ENCODE results near the gene ATP8B3. TPM values are rescaled to one million over a fixed set of nuclear protein-coding genes. Genes with fewer than 3 reads are reported as not detected.

Gene ATP8B3
- total RNA-seq, 1 donor from 2014 or later: 0.64 TPM

- intact Hi-C loops (cut with DNase I): no loop called here
- no peaks in the 10 kb centered on the region for H3K9me3 ChIP-seq
- no peaks in the 10 kb centered on the region for H3K36me3 ChIP-seq
- ATAC-seq (no peak), DNase-seq (no peak)
- H3K4me3 ChIP-seq: no peak overlapping the region
- H3K4me1 ChIP-seq: no peaks in the 10 kb centered on the region
- H3K27me3 ChIP-seq: peaks cover 13% of the 10 kb centered on the region
- TF ChIP-seq CTCF (IDR thresholded peaks at IDR 0.05): no peak
- H3K27ac ChIP-seq: no peak overlapping the region
These were observed 15.5 kb downstream of the ATP8B3 start for GRCh38 chr19:1796395-1797142.

GRCh38 chr19:1794424-1795172, 17.5 kb downstream of the ATP8B3 start:
- DNase-seq (peak; percentile 62), ATAC-seq (no peak)
- TF ChIP-seq CTCF (IDR thresholded peaks at IDR 0.05): no peak
- Histone ChIP-seq H3K36me3 (no peaks in the 10 kb centered on the region), H3K9me3 (no peaks in the 10 kb centered on the region), H3K4me1 (peaks cover 2% of the 10 kb centered on the region), H3K4me3 (no peak overlapping the region), H3K27me3 (peaks cover 20% of the 10 kb centered on the region), H3K27ac (no peak overlapping the region)
- intact Hi-C loops (cut with DNase I): no loop called here

GRCh38 chr19:1791879-1792278, 20.2 kb downstream of the ATP8B3 start:
- ATAC-seq: no peak
- no peaks in the 10 kb centered on the region for H3K36me3 ChIP-seq
- intact Hi-C loops (cut with DNase I): no loop called here
- TF ChIP-seq CTCF (IDR thresholded peaks at IDR 0.05): no peak
- DNase-seq: no peak
- H3K27ac ChIP-seq: no peak overlapping the region
- H3K4me3 ChIP-seq: no peak overlapping the region
- peaks cover 37% of the 10 kb centered on the region for H3K27me3 ChIP-seq
- no peaks in the 10 kb centered on the region for H3K9me3 ChIP-seq
- peaks cover 5% of the 10 kb centered on the region for H3K4me1 ChIP-seq

- H3K27me3 ChIP-seq: peaks cover 32% of the 10 kb centered on the region
- ATAC-seq: no peak
These were observed 21.9 kb downstream of the ATP8B3 start for GRCh38 chr19:1790054-1790792.

More at GRCh38 chr19:1790054-1790792, 21.9 kb downstream of the ATP8B3 start:
- Histone ChIP-seq H3K4me1 (peaks cover 5% of the 10 kb centered on the region), H3K4me3 (no peak overlapping the region), H3K27ac (no peak overlapping the region), H3K36me3 (no peaks in the 10 kb centered on the region), H3K9me3 (no peaks in the 10 kb centered on the region)
- no peak for DNase-seq
- intact Hi-C loops (cut with DNase I): no loop called here
- no peak for TF ChIP-seq CTCF (IDR thresholded peaks at IDR 0.05)

All from upper lobe of right lung (tissue), 1 donor.